SU-DHL-6 (cell line): ENCODE measurements around the gene SREBF1.
A peak's percentile ranks its signal among the peaks of the same experiment; 100 is the strongest.

Source experiments
- EZH2phosphoT487 ChIP-seq: fragments of 200-600 bp; sonication (generic), shearing (Covaris generic); conservative IDR thresholded peaks from 2 replicates; pipeline ENCODE4 v1.6.1; 2018; ENCODE audit warnings: mild to moderate bottlenecking, antibody characterized with exemption, low read length, moderate library complexity, mixed read lengths
- TF ChIP-seq, protein P1 (sequence below): fragments of 200-600 bp; sonication (generic); IDR thresholded peaks from one replicate; pipeline ENCODE4 v1.5.1; 2017; ENCODE audit warnings: antibody characterized with exemption, mild to moderate bottlenecking, low read length, moderate library complexity; ENCODE audit not compliant: insufficient read depth, poor library complexity, severe bottlenecking

GRCh38 chr17:17812211-17813054 is 24.4 kb downstream of the SREBF1 start:
- TF ChIP-seq, protein P1, sequence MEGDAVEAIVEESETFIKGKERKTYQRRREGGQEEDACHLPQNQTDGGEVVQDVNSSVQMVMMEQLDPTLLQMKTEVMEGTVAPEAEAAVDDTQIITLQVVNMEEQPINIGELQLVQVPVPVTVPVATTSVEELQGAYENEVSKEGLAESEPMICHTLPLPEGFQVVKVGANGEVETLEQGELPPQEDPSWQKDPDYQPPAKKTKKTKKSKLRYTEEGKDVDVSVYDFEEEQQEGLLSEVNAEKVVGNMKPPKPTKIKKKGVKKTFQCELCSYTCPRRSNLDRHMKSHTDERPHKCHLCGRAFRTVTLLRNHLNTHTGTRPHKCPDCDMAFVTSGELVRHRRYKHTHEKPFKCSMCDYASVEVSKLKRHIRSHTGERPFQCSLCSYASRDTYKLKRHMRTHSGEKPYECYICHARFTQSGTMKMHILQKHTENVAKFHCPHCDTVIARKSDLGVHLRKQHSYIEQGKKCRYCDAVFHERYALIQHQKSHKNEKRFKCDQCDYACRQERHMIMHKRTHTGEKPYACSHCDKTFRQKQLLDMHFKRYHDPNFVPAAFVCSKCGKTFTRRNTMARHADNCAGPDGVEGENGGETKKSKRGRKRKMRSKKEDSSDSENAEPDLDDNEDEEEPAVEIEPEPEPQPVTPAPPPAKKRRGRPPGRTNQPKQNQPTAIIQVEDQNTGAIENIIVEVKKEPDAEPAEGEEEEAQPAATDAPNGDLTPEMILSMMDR: peak; percentile 95
- no peak for TF ChIP-seq EZH2phosphoT487
